HL-60 (cell line): ENCODE data around the gene GCGR.

Experiments
- DNase-seq, 2 experiments: peaks; one replicate each; pipeline ENCODE4 v3.0.0-alpha.2; 2010 to 2020; ENCODE audit warnings: low read depth in 1 of 2, low spot score in 1 of 2
- H3K27ac ChIP-seq: fragments of 250-450 bp; sonication (Bioruptor Pico); replicated peaks from 2 replicates; pipeline ENCODE4 v1.5.1; 2020; ENCODE audit warnings: mild to moderate bottlenecking, moderate library complexity
- H3K27me3 ChIP-seq: fragments of 250-450 bp; sonication (Bioruptor Pico); 2 replicates; pipeline ENCODE4 v1.5.1; 2021; ENCODE audit warnings: mild to moderate bottlenecking, moderate library complexity; ENCODE audit not compliant: insufficient read depth, poor library complexity, severe bottlenecking
- H3K4me3 ChIP-seq: replicated peaks from 2 replicates; pipeline ENCODE4 v1.5.1; 2011; ENCODE audit warnings: mild to moderate bottlenecking, control low read depth, low read length; ENCODE audit not compliant: insufficient read depth
- GABPA ChIP-seq: IDR thresholded peaks from 2 replicates; pipeline ENCODE4 v1.6.1; 2012; ENCODE audit warnings: low read depth
- POLR2AphosphoS5 ChIP-seq: IDR thresholded peaks from 2 replicates; pipeline ENCODE4 v1.6.1; 2012; ENCODE audit warnings: low read depth
- SPI1 ChIP-seq: IDR thresholded peaks from 2 replicates; pipeline ENCODE4 v1.6.1; 2012; ENCODE audit warnings: low read depth, mild to moderate bottlenecking, borderline replicate concordance
- TF ChIP-seq, protein P1 (sequence below): IDR thresholded peaks from 2 replicates; pipeline ENCODE4 v1.6.1; 2012; ENCODE audit warnings: low read depth; ENCODE audit not compliant: insufficient replicate concordance
- TF ChIP-seq, protein P2 (sequence below): IDR thresholded peaks from one replicate; pipeline ENCODE4 v1.5.1; 2011; ENCODE audit warnings: low read length, control low read depth, inconsistent platforms; ENCODE audit not compliant: insufficient read depth

The GCGR gene

DNA sequence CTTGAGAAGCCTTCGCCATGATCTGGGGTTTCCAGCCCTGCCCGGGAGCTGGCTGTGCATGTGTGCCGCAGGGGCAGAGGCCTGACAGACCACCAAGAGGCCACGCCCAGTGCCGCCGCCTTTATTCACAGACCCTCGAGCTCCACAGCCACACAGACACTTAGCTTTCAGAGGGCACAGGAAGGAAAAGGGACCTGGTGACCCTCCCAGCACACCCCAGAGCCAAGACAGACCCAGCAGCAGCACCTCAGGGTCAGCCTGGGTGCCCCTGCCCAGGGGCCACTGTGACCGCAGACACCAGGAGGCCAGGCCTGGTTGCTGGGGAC is 18.3 kb downstream of the GCGR start:
- no peak for DNase-seq
- TF ChIP-seq, protein P1, sequence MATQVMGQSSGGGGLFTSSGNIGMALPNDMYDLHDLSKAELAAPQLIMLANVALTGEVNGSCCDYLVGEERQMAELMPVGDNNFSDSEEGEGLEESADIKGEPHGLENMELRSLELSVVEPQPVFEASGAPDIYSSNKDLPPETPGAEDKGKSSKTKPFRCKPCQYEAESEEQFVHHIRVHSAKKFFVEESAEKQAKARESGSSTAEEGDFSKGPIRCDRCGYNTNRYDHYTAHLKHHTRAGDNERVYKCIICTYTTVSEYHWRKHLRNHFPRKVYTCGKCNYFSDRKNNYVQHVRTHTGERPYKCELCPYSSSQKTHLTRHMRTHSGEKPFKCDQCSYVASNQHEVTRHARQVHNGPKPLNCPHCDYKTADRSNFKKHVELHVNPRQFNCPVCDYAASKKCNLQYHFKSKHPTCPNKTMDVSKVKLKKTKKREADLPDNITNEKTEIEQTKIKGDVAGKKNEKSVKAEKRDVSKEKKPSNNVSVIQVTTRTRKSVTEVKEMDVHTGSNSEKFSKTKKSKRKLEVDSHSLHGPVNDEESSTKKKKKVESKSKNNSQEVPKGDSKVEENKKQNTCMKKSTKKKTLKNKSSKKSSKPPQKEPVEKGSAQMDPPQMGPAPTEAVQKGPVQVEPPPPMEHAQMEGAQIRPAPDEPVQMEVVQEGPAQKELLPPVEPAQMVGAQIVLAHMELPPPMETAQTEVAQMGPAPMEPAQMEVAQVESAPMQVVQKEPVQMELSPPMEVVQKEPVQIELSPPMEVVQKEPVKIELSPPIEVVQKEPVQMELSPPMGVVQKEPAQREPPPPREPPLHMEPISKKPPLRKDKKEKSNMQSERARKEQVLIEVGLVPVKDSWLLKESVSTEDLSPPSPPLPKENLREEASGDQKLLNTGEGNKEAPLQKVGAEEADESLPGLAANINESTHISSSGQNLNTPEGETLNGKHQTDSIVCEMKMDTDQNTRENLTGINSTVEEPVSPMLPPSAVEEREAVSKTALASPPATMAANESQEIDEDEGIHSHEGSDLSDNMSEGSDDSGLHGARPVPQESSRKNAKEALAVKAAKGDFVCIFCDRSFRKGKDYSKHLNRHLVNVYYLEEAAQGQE: no peak
- TF ChIP-seq SPI1: no peak
- no peak for TF ChIP-seq POLR2AphosphoS5
- TF ChIP-seq GABPA: no peak
- TF ChIP-seq, protein P2, sequence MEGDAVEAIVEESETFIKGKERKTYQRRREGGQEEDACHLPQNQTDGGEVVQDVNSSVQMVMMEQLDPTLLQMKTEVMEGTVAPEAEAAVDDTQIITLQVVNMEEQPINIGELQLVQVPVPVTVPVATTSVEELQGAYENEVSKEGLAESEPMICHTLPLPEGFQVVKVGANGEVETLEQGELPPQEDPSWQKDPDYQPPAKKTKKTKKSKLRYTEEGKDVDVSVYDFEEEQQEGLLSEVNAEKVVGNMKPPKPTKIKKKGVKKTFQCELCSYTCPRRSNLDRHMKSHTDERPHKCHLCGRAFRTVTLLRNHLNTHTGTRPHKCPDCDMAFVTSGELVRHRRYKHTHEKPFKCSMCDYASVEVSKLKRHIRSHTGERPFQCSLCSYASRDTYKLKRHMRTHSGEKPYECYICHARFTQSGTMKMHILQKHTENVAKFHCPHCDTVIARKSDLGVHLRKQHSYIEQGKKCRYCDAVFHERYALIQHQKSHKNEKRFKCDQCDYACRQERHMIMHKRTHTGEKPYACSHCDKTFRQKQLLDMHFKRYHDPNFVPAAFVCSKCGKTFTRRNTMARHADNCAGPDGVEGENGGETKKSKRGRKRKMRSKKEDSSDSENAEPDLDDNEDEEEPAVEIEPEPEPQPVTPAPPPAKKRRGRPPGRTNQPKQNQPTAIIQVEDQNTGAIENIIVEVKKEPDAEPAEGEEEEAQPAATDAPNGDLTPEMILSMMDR: no peak
- Histone ChIP-seq H3K27me3 (no peaks in the 10 kb centered on the region), H3K4me3 (no peak overlapping the region), H3K27ac (no peak overlapping the region)

DNA sequence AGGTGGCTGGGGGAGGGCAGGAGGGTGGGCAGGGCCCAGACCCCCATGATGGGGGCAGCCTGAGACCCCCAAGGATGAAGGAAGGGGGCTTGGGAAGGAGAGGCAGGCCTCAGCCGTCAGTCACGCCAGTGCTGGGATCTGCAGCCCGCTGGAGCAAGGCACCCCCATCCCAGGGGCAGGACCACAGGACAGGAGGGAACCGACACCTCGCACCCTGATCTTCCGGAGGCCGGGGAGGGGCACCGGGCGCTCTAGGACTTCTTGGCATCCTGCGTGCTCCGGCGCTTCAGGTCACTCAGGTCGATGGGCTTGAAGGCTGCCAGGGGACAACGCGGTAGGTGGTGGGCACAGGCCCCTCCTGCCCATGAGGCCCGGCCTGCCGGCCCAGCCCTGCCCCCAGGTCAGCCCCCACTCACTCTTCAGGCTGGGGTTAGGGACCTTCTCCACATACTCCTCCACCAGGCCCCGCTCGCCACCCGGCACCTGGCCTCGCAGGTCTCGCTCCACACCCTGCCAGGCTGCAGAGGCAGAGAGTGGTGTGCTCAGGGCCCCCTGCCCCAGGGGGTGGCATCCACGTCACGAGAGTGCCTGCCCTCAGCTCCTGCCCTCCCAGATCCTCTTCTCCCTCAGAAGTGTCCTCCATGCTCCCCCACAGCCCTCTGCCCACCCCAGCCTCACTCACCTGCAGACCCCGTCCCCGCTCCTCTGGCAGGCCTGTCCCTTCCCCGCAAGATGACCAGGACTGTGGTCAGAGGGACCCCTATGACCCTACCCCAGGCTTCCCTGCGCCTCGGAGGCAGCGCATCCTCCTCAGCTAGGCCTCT is 19.3 kb downstream of the GCGR start:
- H3K27ac ChIP-seq: no peak overlapping the region

DNA sequence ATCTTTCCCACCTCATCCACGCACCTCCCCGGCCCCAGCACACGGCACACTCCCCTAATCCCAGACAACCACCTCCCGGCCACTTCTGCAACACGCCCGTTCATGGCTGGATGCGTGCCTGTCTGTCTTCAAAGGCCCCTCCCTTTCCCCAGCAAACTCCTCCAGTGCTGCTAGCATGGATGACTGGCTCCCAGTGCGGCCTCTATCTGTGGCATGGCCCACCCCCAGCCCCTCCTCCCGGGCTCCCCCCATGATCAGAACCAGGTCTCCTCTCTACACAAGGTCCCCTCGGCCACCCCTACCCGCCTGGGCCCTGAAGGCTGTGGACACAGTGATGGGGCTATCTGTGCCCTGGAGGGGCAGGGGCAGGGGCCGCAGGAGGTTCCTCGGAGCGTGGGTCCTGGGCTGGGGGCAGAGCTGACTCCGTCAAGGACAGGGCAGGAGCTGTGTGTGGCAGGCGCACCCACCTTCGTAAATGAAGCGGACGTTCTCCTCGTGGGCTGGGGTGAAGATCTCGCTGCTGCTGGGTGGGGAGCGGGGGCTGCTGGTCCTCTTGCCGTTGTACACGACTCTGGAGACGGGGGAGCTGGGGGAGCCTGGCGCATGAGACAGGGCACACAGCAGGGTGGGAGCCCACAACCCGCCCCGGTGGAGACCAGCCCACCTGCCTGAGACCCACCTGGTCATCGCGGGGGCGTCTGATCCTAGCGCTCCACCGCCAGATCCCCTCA is 20.0 kb downstream of the GCGR start:
- H3K27ac ChIP-seq: no peak overlapping the region
- DNase-seq: no peak
- TF ChIP-seq POLR2AphosphoS5 (no peak), GABPA (no peak), SPI1 (no peak)
- TF ChIP-seq, protein P1: no peak
- TF ChIP-seq, protein P2: no peak
- no peak overlapping the region for H3K4me3 ChIP-seq
- H3K27me3 ChIP-seq: no peaks in the 10 kb centered on the region

More for the DNA sequence above, 19.3 kb downstream of the GCGR start:
- no peaks in the 10 kb centered on the region for H3K27me3 ChIP-seq
- DNase-seq: no peak
- TF ChIP-seq, protein P1: no peak
- no peak for TF ChIP-seq GABPA
- TF ChIP-seq, protein P2: no peak
- no peak for TF ChIP-seq POLR2AphosphoS5
- no peak for TF ChIP-seq SPI1
- H3K4me3 ChIP-seq: no peak overlapping the region
